Natural killer cell treated with Interleukin-12 subunit alpha and Interleukin-12 subunit beta and Interleukin-15 and Interleukin-18, amount 100 ng/mL, for 72 hours (primary cell): Measurements from ENCODE around the gene ITLN2. TPM values are rescaled to one million over a fixed set of nuclear protein-coding genes. Genes with fewer than 3 reads are reported as not detected.
"Not testable (repeated sequence)": the region's sequence is repeated elsewhere in the genome, so short reads cannot be mapped to it uniquely, and the experiment has no call there.

Experiments used
- ATAC-seq, 2 donors: fragments of 150-1000 bp; cut with Tn5 transposase in 1 of 2; sonication (Bioruptor Pico), chemical (Tn5 transposase) in 1 of 2; 2 replicates each; pipeline ENCODE4 v1.10.0; 2021
- DNase-seq: peaks from one replicate; pipeline ENCODE4 v3.0.0; 2022; ENCODE audit warnings: low spot score
- H3K27ac Mint-ChIP-seq, 2 donors: 1 replicate in 1 of 2; 2 replicates in 1 of 2; pipeline ENCODE4 v1.8.0; 2022; ENCODE audit warnings: mixed read lengths in 2 of 2, mild to moderate bottlenecking in 1 of 2, moderate library complexity in 1 of 2
- H3K27me3 Mint-ChIP-seq, 2 donors: 1 replicate in 1 of 2; 2 replicates in 1 of 2; pipeline ENCODE4 v1.8.0; 2022; ENCODE audit warnings: mixed read lengths in 2 of 2
- H3K36me3 Mint-ChIP-seq: one replicate; pipeline ENCODE4 v1.8.0; 2022; ENCODE audit warnings: mixed read lengths
- H3K4me1 Mint-ChIP-seq, 2 donors: 1 replicate in 1 of 2; 2 replicates in 1 of 2; pipeline ENCODE4 v1.8.0; 2022; ENCODE audit warnings: low read depth in 2 of 2, mixed read lengths in 2 of 2, mild to moderate bottlenecking in 1 of 2
- H3K4me3 Mint-ChIP-seq: one replicate; pipeline ENCODE4 v1.8.0; 2022; ENCODE audit warnings: mixed read lengths
- H3K9me3 Mint-ChIP-seq: 2 replicates; pipeline ENCODE4 v1.8.0; 2022; ENCODE audit warnings: mixed read lengths
- total RNA-seq, 2 donors: library from RNA; stranded (reverse); gene quantifications; one replicate each; pipeline ENCODE4 v1.2.3, GENCODE V29; 2022

ITLN2 gene
- total RNA-seq, 2 donors from 2014 or later: not detected

- not testable (repeated sequence) for H3K36me3 Mint-ChIP-seq, DNase-seq, H3K4me3 Mint-ChIP-seq, ATAC-seq, H3K9me3 Mint-ChIP-seq
- Mint-ChIP-seq H3K4me1 (peaks cover 25 to 26% of the 10 kb centered on the region in 2 donors), H3K27me3 (peaks cover 8 to 11% of the 10 kb centered on the region in 2 donors), H3K27ac (peak overlapping the region in 1 of 2 donors; percentile 43)
Observed at GRCh38 chr1:160947174-160947759, 7.3 kb downstream of the ITLN2 start.

GRCh38 chr1:160945881-160946280 lies 8.7 kb downstream of the ITLN2 start:
- H3K4me3 Mint-ChIP-seq, H3K36me3 Mint-ChIP-seq, ATAC-seq, H3K9me3 Mint-ChIP-seq, H3K27ac Mint-ChIP-seq, DNase-seq: not testable (repeated sequence)
- Mint-ChIP-seq H3K27me3 (peaks cover 8 to 11% of the 10 kb centered on the region in 2 donors), H3K4me1 (peaks cover 18% of the 10 kb centered on the region in 2 donors)

- peaks cover 8 to 11% of the 10 kb centered on the region in 2 donors for H3K27me3 Mint-ChIP-seq
- H3K4me3 Mint-ChIP-seq: no peak overlapping the region
- no peak for DNase-seq
Observed at GRCh38 chr1:160945079-160945478, 9.5 kb downstream of the ITLN2 start.

GRCh38 chr1:160942926-160943325 lies 11.7 kb downstream of the ITLN2 start:
- H3K36me3 Mint-ChIP-seq: peaks cover under 1% of the 10 kb centered on the region
- H3K9me3 Mint-ChIP-seq: no peaks in the 10 kb centered on the region
- H3K4me1 Mint-ChIP-seq: peaks cover 3 to 5% of the 10 kb centered on the region in 2 donors
- no peak overlapping the region for H3K4me3 Mint-ChIP-seq
- peaks cover 20 to 22% of the 10 kb centered on the region in 2 donors for H3K27me3 Mint-ChIP-seq
- DNase-seq (no peak), ATAC-seq (no peak)
- H3K27ac Mint-ChIP-seq: no peak overlapping the region

More at GRCh38 chr1:160945079-160945478, 9.5 kb downstream of the ITLN2 start:
- Mint-ChIP-seq H3K36me3 (no peaks in the 10 kb centered on the region), H3K27ac (no peak overlapping the region), H3K9me3 (no peaks in the 10 kb centered on the region), H3K4me1 (peaks cover 16% of the 10 kb centered on the region in 2 donors)
- ATAC-seq: no peak

GRCh38 chr1:160936666-160937065 lies 17.9 kb downstream of the ITLN2 start:
- not testable (repeated sequence) for ATAC-seq, H3K27ac Mint-ChIP-seq, H3K36me3 Mint-ChIP-seq, H3K4me1 Mint-ChIP-seq, DNase-seq, H3K9me3 Mint-ChIP-seq, H3K4me3 Mint-ChIP-seq
- H3K27me3 Mint-ChIP-seq: peaks cover 19 to 20% of the 10 kb centered on the region in 2 donors

GRCh38 chr1:160935527-160936258 lies 18.9 kb downstream of the ITLN2 start:
- ATAC-seq: peak in 1 of 2 donors; percentile 33
- Mint-ChIP-seq H3K4me1 (no peaks in the 10 kb centered on the region), H3K9me3 (no peaks in the 10 kb centered on the region), H3K27ac (no peak overlapping the region), H3K27me3 (peaks cover 24 to 25% of the 10 kb centered on the region in 2 donors), H3K36me3 (peaks cover 5% of the 10 kb centered on the region), H3K4me3 (no peak overlapping the region)
- DNase-seq: no peak

GRCh38 chr1:160933305-160933704 lies 21.3 kb downstream of the ITLN2 start:
- not testable (repeated sequence) for H3K36me3 Mint-ChIP-seq, H3K4me3 Mint-ChIP-seq, H3K27ac Mint-ChIP-seq, ATAC-seq, H3K4me1 Mint-ChIP-seq, H3K9me3 Mint-ChIP-seq, DNase-seq
- H3K27me3 Mint-ChIP-seq: peaks cover 14 to 21% of the 10 kb centered on the region in 2 donors

- Mint-ChIP-seq H3K27me3 (peaks cover 0 to 11% of the 10 kb centered on the region in 2 donors), H3K27ac (no peak overlapping the region), H3K9me3 (no peaks in the 10 kb centered on the region), H3K4me3 (no peak overlapping the region), H3K36me3 (peaks cover 11% of the 10 kb centered on the region), H3K4me1 (peaks cover 0 to 3% of the 10 kb centered on the region in 2 donors)
- DNase-seq (no peak), ATAC-seq (no peak)
Observed at GRCh38 chr1:160925652-160926244, 28.9 kb downstream of the ITLN2 start.

GRCh38 chr1:160924791-160925651 lies 29.6 kb downstream of the ITLN2 start:
- Mint-ChIP-seq H3K27ac (no peak overlapping the region), H3K36me3 (peaks cover 14% of the 10 kb centered on the region), H3K27me3 (peaks cover 0 to 11% of the 10 kb centered on the region in 2 donors), H3K4me3 (no peak overlapping the region), H3K9me3 (no peaks in the 10 kb centered on the region), H3K4me1 (peaks cover 0 to 3% of the 10 kb centered on the region in 2 donors)
- no peak for DNase-seq
- no peak for ATAC-seq

GRCh38 chr1:160916666-160917065 lies 37.9 kb downstream of the ITLN2 start:
- Mint-ChIP-seq H3K27me3 (peaks cover 12 to 19% of the 10 kb centered on the region in 2 donors), H3K36me3 (peaks cover 8% of the 10 kb centered on the region), H3K4me3 (no peak overlapping the region), H3K27ac (no peak overlapping the region), H3K9me3 (no peaks in the 10 kb centered on the region), H3K4me1 (no peaks in the 10 kb centered on the region)
- ATAC-seq (no peak), DNase-seq (no peak)

- H3K27me3 Mint-ChIP-seq, H3K36me3 Mint-ChIP-seq, DNase-seq, H3K9me3 Mint-ChIP-seq, H3K4me1 Mint-ChIP-seq, ATAC-seq, H3K4me3 Mint-ChIP-seq, H3K27ac Mint-ChIP-seq: not testable (repeated sequence)
Observed at GRCh38 chr1:160913229-160913628, 41.4 kb downstream of the ITLN2 start.

- DNase-seq: no peak
- no peaks in the 10 kb centered on the region for H3K36me3 Mint-ChIP-seq
- no peaks in the 10 kb centered on the region for H3K9me3 Mint-ChIP-seq
- H3K27me3 Mint-ChIP-seq: peaks cover 0 to 4% of the 10 kb centered on the region in 2 donors
- H3K27ac Mint-ChIP-seq: no peak overlapping the region
- ATAC-seq: no peak
- H3K4me3 Mint-ChIP-seq: no peak overlapping the region
- no peaks in the 10 kb centered on the region for H3K4me1 Mint-ChIP-seq
Observed at GRCh38 chr1:160911925-160912324, 42.7 kb downstream of the ITLN2 start.

GRCh38 chr1:160911441-160911840 lies 43.2 kb downstream of the ITLN2 start:
- Mint-ChIP-seq H3K4me3 (no peak overlapping the region), H3K9me3 (no peaks in the 10 kb centered on the region), H3K36me3 (no peaks in the 10 kb centered on the region), H3K4me1 (no peaks in the 10 kb centered on the region), H3K27me3 (peaks cover 0 to 4% of the 10 kb centered on the region in 2 donors), H3K27ac (no peak overlapping the region)
- ATAC-seq (no peak), DNase-seq (no peak)
